SK-N-SH (cell line): ENCODE data around the gene ABCA1. TPM values are rescaled to one million over a fixed set of nuclear protein-coding genes. Genes with fewer than 3 reads are reported as not detected.

Source experiments
- CTCF ChIA-PET: fragments of 300-600, 350-600 bp; formaldehyde crosslinking; extraction: SDS; loops from one replicate; lab custom pipeline; 2021; lab: Yijun Ruan, JAX
- POLR2A ChIA-PET: fragments of 350-600 bp; sonication (Branson Sonifier 250); formaldehyde crosslinking; extraction: SDS; loops from one replicate; lab custom pipeline; 2020; ENCODE audit warnings: antibody characterized with exemption, inconsistent platforms; lab: Yijun Ruan, JAX
- DNase-seq: peaks from one replicate; pipeline ENCODE4 v3.0.0; 2012
- H2AFZ ChIP-seq: fragments of 200-600 bp; sonication (generic); 2 replicates; pipeline ENCODE4 v1.8.1; 2016; ENCODE audit warnings: antibody characterized with exemption, mild to moderate bottlenecking, low read depth
- H3F3A ChIP-seq: fragments of 200-600 bp; sonication (generic); replicated peaks from 2 replicates; pipeline ENCODE3; 2016; ENCODE audit warnings: antibody characterized with exemption, mild to moderate bottlenecking; ENCODE audit not compliant: insufficient read depth
- H3K27ac ChIP-seq, 2 experiments: fragments of 200-500 bp in 1 of 2; fragments of 200-600 bp in 1 of 2; sonication (Bioruptor generic) in 1 of 2; sonication (generic), shearing (Covaris generic) in 1 of 2; 2 replicates each; pipeline versions ENCODE4 v1.5.1 to v1.6.1; 2014 to 2016; ENCODE audit warnings: low read depth in 2 of 2, inconsistent platforms in 1 of 2, low read length in 1 of 2, mild to moderate bottlenecking in 1 of 2, mixed read lengths in 1 of 2
- H3K27me3 ChIP-seq: fragments of 200-600 bp; sonication (generic), shearing (Covaris generic); 2 replicates; pipeline ENCODE4 v1.6.1; 2016; ENCODE audit warnings: mixed run types; ENCODE audit not compliant: insufficient read depth
- H3K36me3 ChIP-seq, 2 experiments: fragments of 200-500 bp in 1 of 2; fragments of 200-600 bp in 1 of 2; sonication (Bioruptor generic) in 1 of 2; sonication (generic) in 1 of 2; replicated peaks in 1 of 2; 2 replicates each; pipeline versions ENCODE3 to v1.5.1; 2014 to 2016; ENCODE audit warnings: low read length in 1 of 2, mild to moderate bottlenecking in 1 of 2; ENCODE audit not compliant: insufficient read depth in 2 of 2, control insufficient read depth in 1 of 2
- H3K4me1 ChIP-seq, 2 experiments: fragments of 200-500 bp in 1 of 2; fragments of 200-600 bp in 1 of 2; sonication (Bioruptor generic) in 1 of 2; sonication (generic), shearing (Covaris generic) in 1 of 2; 2 replicates each; pipeline versions ENCODE4 v1.5.1 to v1.6.1; 2014 to 2016; ENCODE audit warnings: low read depth in 1 of 2, low read length in 1 of 2, mixed run types in 1 of 2; ENCODE audit not compliant: insufficient read depth in 2 of 2, control insufficient read depth in 1 of 2
- H3K4me2 ChIP-seq: fragments of 200-600 bp; sonication (generic), shearing (Covaris generic); 2 replicates; pipeline ENCODE4 v1.6.1; 2017; ENCODE audit warnings: mixed run types
- H3K4me3 ChIP-seq, 2 experiments: fragments of 200-500 bp in 1 of 2; fragments of 200-600 bp in 1 of 2; sonication (Bioruptor generic) in 1 of 2; sonication (generic), shearing (Covaris generic) in 1 of 2; 2 replicates each; pipeline versions ENCODE4 v1.5.1 to v1.8.1; 2014 to 2016; ENCODE audit warnings: low read depth in 2 of 2, inconsistent platforms in 1 of 2, low read length in 1 of 2, mild to moderate bottlenecking in 1 of 2, mixed read lengths in 1 of 2, moderate library complexity in 1 of 2
- H3K79me2 ChIP-seq: fragments of 200-600 bp; sonication (generic); 2 replicates; pipeline ENCODE4 v1.8.1; 2017; ENCODE audit warnings: mild to moderate bottlenecking; ENCODE audit not compliant: insufficient read depth
- H3K9ac ChIP-seq: fragments of 200-600 bp; sonication (generic); 2 replicates; pipeline ENCODE4 v1.6.1; 2017; ENCODE audit warnings: mixed run types
- H3K9me2 ChIP-seq: fragments of 200-600 bp; sonication (generic); 2 replicates; pipeline ENCODE4 v1.6.1; 2017; ENCODE audit warnings: mixed run types
- H3K9me3 ChIP-seq: fragments of 200-600 bp; sonication (generic); 2 replicates; pipeline ENCODE4 v1.6.1; 2017; ENCODE audit warnings: mixed run types, mild to moderate bottlenecking, moderate library complexity
- H4K20me1 ChIP-seq: fragments of 200-600 bp; sonication (generic); 2 replicates; pipeline ENCODE4 v1.6.1; 2017; ENCODE audit warnings: mild to moderate bottlenecking, mixed run types; ENCODE audit not compliant: insufficient read depth
- CTCF ChIP-seq: fragments of 200-600 bp; sonication (generic); IDR thresholded peaks from 2 replicates; pipeline ENCODE4 v1.6.1; 2017; ENCODE audit warnings: antibody characterized with exemption, mild to moderate bottlenecking, moderate library complexity
- FOSL2 ChIP-seq: IDR thresholded peaks from 2 replicates; pipeline ENCODE4 v1.4.0; 2012; ENCODE audit warnings: low read depth, mild to moderate bottlenecking, moderate library complexity, borderline replicate concordance
- FOXM1 ChIP-seq: IDR thresholded peaks from 2 replicates; pipeline ENCODE4 v1.4.0; 2012; ENCODE audit warnings: low read depth, mild to moderate bottlenecking
- GABPA ChIP-seq: IDR thresholded peaks from 2 replicates; pipeline ENCODE4 v1.4.0; 2012; ENCODE audit warnings: low read depth, mild to moderate bottlenecking
- GATA2 ChIP-seq: sonication (generic); formaldehyde crosslinking; IDR thresholded peaks from 2 replicates; pipeline ENCODE4 v1.5.0; 2020; ENCODE audit warnings: mild to moderate bottlenecking, missing genetic modification reagents
- IRF3 ChIP-seq: fragments of 150-350 bp; IDR thresholded peaks from 2 replicates; pipeline ENCODE4 v1.6.1; 2016; ENCODE audit warnings: mild to moderate bottlenecking, low read depth, low read length
- JUND ChIP-seq: IDR thresholded peaks from 2 replicates; pipeline ENCODE4 v1.4.0; 2012
- MEF2A ChIP-seq: IDR thresholded peaks from 2 replicates; pipeline ENCODE4 v1.4.0; 2012; ENCODE audit warnings: low read depth, borderline replicate concordance
- MXI1 ChIP-seq: IDR thresholded peaks from 2 replicates; pipeline ENCODE4 v1.6.1; 2012; ENCODE audit warnings: mild to moderate bottlenecking, low read depth, low read length, improper control_type of control experiment
- NFIC ChIP-seq: IDR thresholded peaks from 2 replicates; pipeline ENCODE4 v1.4.0; 2012; ENCODE audit warnings: borderline replicate concordance
- RCOR1 ChIP-seq: fragments of 150-350 bp; IDR thresholded peaks from 2 replicates; pipeline ENCODE4 v1.6.1; 2017; ENCODE audit warnings: antibody characterized with exemption, low read length
- REST ChIP-seq: IDR thresholded peaks from 2 replicates; pipeline ENCODE4 v1.6.1; 2012; ENCODE audit warnings: mild to moderate bottlenecking, low read depth, low read length, moderate library complexity
- SIN3A ChIP-seq: IDR thresholded peaks from 2 replicates; pipeline ENCODE4 v1.6.1; 2012; ENCODE audit warnings: low read depth, mild to moderate bottlenecking, low read length, moderate library complexity, borderline replicate concordance
- SMC3 ChIP-seq: IDR thresholded peaks from 2 replicates; pipeline ENCODE4 v1.6.1; 2012; ENCODE audit warnings: low read depth, low read length, improper control_type of control experiment
- TAF1 ChIP-seq: IDR thresholded peaks from 2 replicates; pipeline ENCODE4 v1.6.1; 2012; ENCODE audit warnings: low read depth, mild to moderate bottlenecking, low read length, moderate library complexity, borderline replicate concordance
- TEAD4 ChIP-seq: IDR thresholded peaks from 2 replicates; pipeline ENCODE4 v1.4.0; 2012; ENCODE audit warnings: mild to moderate bottlenecking, borderline replicate concordance; ENCODE audit not compliant: insufficient read depth
- USF1 ChIP-seq: IDR thresholded peaks from 2 replicates; pipeline ENCODE4 v1.4.0; 2012; ENCODE audit warnings: low read depth, borderline replicate concordance
- USF2 ChIP-seq: fragments of 150-350 bp; IDR thresholded peaks from 2 replicates; pipeline ENCODE4 v1.6.1; 2017; ENCODE audit warnings: antibody characterized with exemption, low read length, low read depth, borderline replicate concordance
- whole genome bisulfite sequencing: methylation state at CpG from one replicate; pipeline ENCODE4 v1.1.6; 2017; ENCODE audit warnings: low lambda C conversion rate; 5-methylcytosine and 5-hydroxymethylcytosine counted together
- polyA plus RNA-seq, 3 experiments: library from polyadenylated mRNA; depleted of rRNA; stranded (reverse); fragments of >200 nt; gene quantifications; 2 replicates each; pipeline ENCODE4 v1.2.3, GENCODE V29; 2012

Gene ABCA1
- polyA plus RNA-seq, 1 of the 3 experiments (the other 2 are of a cell fraction), result 5.3 TPM

- H2AFZ ChIP-seq, result no peak overlapping the region
- peak overlapping the region; percentile 65 to 99; a peak in 3 of 4 replicates for H3K27ac ChIP-seq
- ChIA-PET POLR2A (no interaction called here), CTCF (interaction anchor here (6.2 kb wide), 1 partner anchor 8 kb away, joined by 40 read pairs; no protein-coding TSS in a partner anchor)
- 75% methylated on average over 5 of the region's 5 CpGs for WGBS
- no peaks in the 10 kb centered on the region for H3K9me2 ChIP-seq
- DNase-seq, result no peak
- no peaks in the 10 kb centered on the region for H3K9me3 ChIP-seq
- H3K9ac ChIP-seq, result no peak overlapping the region; the same call in 1 of the 2 replicates
- peaks cover 29% of the 10 kb centered on the region for H3F3A ChIP-seq
- H3K79me2 ChIP-seq, result no peaks in the 10 kb centered on the region
- H3K4me3 ChIP-seq, result no peak overlapping the region
- H3K36me3 ChIP-seq, result no peaks in the 10 kb centered on the region
- TF ChIP-seq MXI1, result no peak
- TF ChIP-seq USF2, result no peak
- TF ChIP-seq JUND, result no peak
- no peak for TF ChIP-seq RCOR1
- no peak for TF ChIP-seq FOSL2
- TF ChIP-seq NFIC, result no peak
- TF ChIP-seq REST, result no peak
- no peak for TF ChIP-seq TEAD4
- no peak for TF ChIP-seq FOXM1
- TF ChIP-seq USF1, result no peak
- no peak for TF ChIP-seq MEF2A
- TF ChIP-seq GATA2 (CRISPR knock-in tag), result no peak
- no peak for TF ChIP-seq TAF1
- TF ChIP-seq SMC3, result no peak
- TF ChIP-seq SIN3A, result no peak
- no peak for TF ChIP-seq IRF3
- no peak for TF ChIP-seq CTCF
- no peak for TF ChIP-seq GABPA
- TF ChIP-seq, all 33 proteins: peak for 0
- H3K27me3 ChIP-seq, result no peaks in the 10 kb centered on the region
- H3K4me2 ChIP-seq, result peak overlapping the region; percentile 15; the same call in 1 of the 2 replicates
- no peaks in the 10 kb centered on the region for H4K20me1 ChIP-seq
- peaks cover 19 to 40% of the 10 kb centered on the region in 2 experiments for H3K4me1 ChIP-seq
Measured at GRCh38 chr9:104871961-104872527, 55.9 kb downstream of the ABCA1 start.
